HCT116 (cell line): ENCODE results near the gene MYBPC2. TPM values are rescaled to one million over a fixed set of nuclear protein-coding genes. Genes with fewer than 3 reads are reported as not detected.

Experiments used
- ATAC-seq: fragments of 200-7000 bp; cut with Tn5 transposase; 2 replicates; pipeline ENCODE4 v1.9.1; 2020; ENCODE audit warnings: mild to moderate bottlenecking, moderate library complexity
- BruUV-seq: library from RNA; stranded (reverse); fragments of 400-500 nt; replicated peaks from 2 replicates; lab custom pipeline; 2021; lab: Mats Ljungman, UMichigan
- CTCF ChIA-PET: fragments of 300-600 bp; sonication (Branson Sonifier 250); formaldehyde crosslinking; loops from one replicate; lab custom pipeline; 2021; ENCODE audit warnings: antibody characterized with exemption; lab: Charles Lee
- POLR2A ChIA-PET: fragments of 300-600, 350-600 bp; sonication (Branson Sonifier 250); formaldehyde crosslinking; loops from one replicate; lab custom pipeline; 2021; ENCODE audit warnings: antibody characterized with exemption; lab: Charles Lee
- RAD21 ChIA-PET, 2 experiments: fragments of 300-600 bp; sonication (Branson Sonifier 250); formaldehyde crosslinking; loops; one replicate each; lab custom pipeline; 2023; ENCODE audit warnings: low total read pairs in 2 of 2; ENCODE audit not compliant: uncharacterized antibody in 2 of 2, unreplicated experiment in 2 of 2, low non-redundant PET in 1 of 2; lab: Charles Lee
- DNase-seq: peaks from one replicate; pipeline ENCODE4 v3.0.0-alpha.2; 2010; ENCODE audit warnings: low read depth, low spot score
- H2AFZ ChIP-seq: fragments of 200-600 bp; shearing (Covaris generic), sonication (generic); 2 replicates; pipeline ENCODE4 v1.6.1; 2017; ENCODE audit warnings: low read depth, mixed run types, mixed read lengths, antibody characterized with exemption, low read length; ENCODE audit not compliant: poor library complexity, severe bottlenecking
- H3K27ac ChIP-seq: 2 replicates; pipeline ENCODE4 v1.5.1; 2012; ENCODE audit warnings: low read depth, low read length
- H3K27me3 ChIP-seq: fragments of 200-600 bp; sonication (generic); 2 replicates; pipeline ENCODE4 v1.6.1; 2016; ENCODE audit warnings: mixed run types, low read length, mixed read lengths; ENCODE audit not compliant: insufficient read depth
- H3K36me3 ChIP-seq, 2 experiments: fragments of 200-500 bp in 1 of 2; fragments of 200-600 bp in 1 of 2; sonication (Bioruptor generic) in 1 of 2; sonication (generic) in 1 of 2; 2 replicates each; pipeline versions ENCODE4 v1.5.1 to v1.6.1; 2014 to 2016; ENCODE audit warnings: low read length in 2 of 2, inconsistent platforms in 1 of 2, mixed read lengths in 1 of 2, mixed run types in 1 of 2; ENCODE audit not compliant: insufficient read depth in 2 of 2, control insufficient read depth in 1 of 2
- H3K4me1 ChIP-seq, 2 experiments: fragments of 200-600 bp in 1 of 2; sonication (generic) in 1 of 2; 2 replicates each; pipeline versions ENCODE4 v1.5.1 to v1.6.1; 2012 to 2017; ENCODE audit warnings: low read length in 2 of 2, inconsistent platforms in 1 of 2, mild to moderate bottlenecking in 1 of 2, mixed read lengths in 1 of 2, mixed run types in 1 of 2, moderate library complexity in 1 of 2; ENCODE audit not compliant: insufficient read depth in 2 of 2, control insufficient read depth in 1 of 2
- H3K4me2 ChIP-seq: fragments of 200-600 bp; sonication (generic); 2 replicates; pipeline ENCODE4 v1.6.1; 2017; ENCODE audit warnings: mixed run types, low read length, mixed read lengths
- H3K4me3 ChIP-seq, 2 experiments: fragments of 200-600 bp in 1 of 2; sonication (generic) in 1 of 2; replicated peaks in 1 of 2; 2 replicates each; pipeline ENCODE4 v1.5.1; 2011 to 2016; ENCODE audit warnings: low read length in 2 of 2, control low read depth in 1 of 2, low read depth in 1 of 2, mild to moderate bottlenecking in 1 of 2, mixed read lengths in 1 of 2, mixed run types in 1 of 2
- H3K79me2 ChIP-seq: fragments of 200-600 bp; sonication (generic); 2 replicates; pipeline ENCODE4 v1.6.1; 2017; ENCODE audit warnings: mild to moderate bottlenecking, mixed run types, low read length, moderate library complexity, mixed read lengths; ENCODE audit not compliant: insufficient read depth
- H3K9ac ChIP-seq: fragments of 200-600 bp; sonication (generic); 2 replicates; pipeline ENCODE4 v1.6.1; 2016; ENCODE audit warnings: low read length, mixed read lengths
- H3K9me2 ChIP-seq: fragments of 200-600 bp; sonication (generic), shearing (Covaris generic); 2 replicates; pipeline ENCODE4 v1.6.1; 2017; ENCODE audit warnings: mixed run types, mild to moderate bottlenecking, moderate library complexity; ENCODE audit not compliant: insufficient read depth
- H3K9me3 ChIP-seq, 2 experiments: fragments of 200-500 bp in 1 of 2; fragments of 200-600 bp in 1 of 2; sonication (Bioruptor generic) in 1 of 2; sonication (generic) in 1 of 2; 2 replicates each; pipeline ENCODE4 v1.6.1; 2014 to 2017; ENCODE audit warnings: low read length in 2 of 2, mixed read lengths in 2 of 2, inconsistent platforms in 1 of 2, low read depth in 1 of 2, mild to moderate bottlenecking in 1 of 2, mixed run types in 1 of 2, moderate library complexity in 1 of 2; ENCODE audit not compliant: control insufficient read depth in 1 of 2, insufficient read depth in 1 of 2
- H4K20me1 ChIP-seq: fragments of 200-600 bp; sonication (generic), shearing (Covaris generic); 2 replicates; pipeline ENCODE4 v1.6.1; 2017; ENCODE audit warnings: mixed run types, mild to moderate bottlenecking, moderate library complexity; ENCODE audit not compliant: insufficient read depth
- CBX3 ChIP-seq: IDR thresholded peaks from 2 replicates; pipeline ENCODE4 v1.6.1; 2012; ENCODE audit warnings: low read depth
- CEBPB ChIP-seq: IDR thresholded peaks from 2 replicates; pipeline ENCODE4 v1.6.1; 2012; ENCODE audit warnings: low read depth
- EGR1 ChIP-seq: IDR thresholded peaks from 2 replicates; pipeline ENCODE4 v1.6.1; 2012; ENCODE audit warnings: low read depth
- ELF1 ChIP-seq: IDR thresholded peaks from 2 replicates; pipeline ENCODE4 v1.6.1; 2012; ENCODE audit warnings: low read depth, borderline replicate concordance
- FOSL1 ChIP-seq: IDR thresholded peaks from 2 replicates; pipeline ENCODE4 v1.6.1; 2012; ENCODE audit warnings: low read depth
- JUND ChIP-seq: IDR thresholded peaks from 2 replicates; pipeline ENCODE4 v1.6.1; 2012
- POLR2AphosphoS5 ChIP-seq: IDR thresholded peaks from 2 replicates; pipeline ENCODE4 v1.6.1; 2011; ENCODE audit warnings: mild to moderate bottlenecking, low read depth, low read length, moderate library complexity
- SIN3A ChIP-seq: IDR thresholded peaks from 2 replicates; pipeline ENCODE4 v1.6.1; 2012; ENCODE audit warnings: low read depth
- SRF ChIP-seq: IDR thresholded peaks from 2 replicates; pipeline ENCODE4 v1.6.1; 2012; ENCODE audit warnings: low read depth
- YY1 ChIP-seq: IDR thresholded peaks from 2 replicates; pipeline ENCODE4 v1.6.1; 2011; ENCODE audit warnings: low read length, low read depth, moderate library complexity, mild to moderate bottlenecking; ENCODE audit not compliant: insufficient replicate concordance; ENCODE audit errors: extremely low read depth
- ZNF274 ChIP-seq: fragments of 200-500 bp; sonication (Bioruptor generic); IDR thresholded peaks from 2 replicates; pipeline ENCODE4 v1.6.1; 2014; ENCODE audit warnings: mild to moderate bottlenecking, low read depth, low read length, inconsistent platforms
- intact Hi-C: fragments of 100-400 bp; cut with micrococcal nuclease; formaldehyde crosslinking; loops from 2 replicates; pipeline ENCODE4 v1.10.0; 2022
- total RNA-seq: library from RNA; stranded (reverse); gene quantifications from one replicate; pipeline ENCODE4 v1.2.1, GENCODE V29; 2021; ENCODE audit not compliant: unreplicated experiment
- TF ChIP-seq, protein P1 (sequence below): IDR thresholded peaks from 2 replicates; pipeline ENCODE4 v1.6.1; 2012
- TF ChIP-seq, protein P2 (sequence below): IDR thresholded peaks from 2 replicates; pipeline ENCODE4 v1.6.1; 2012; ENCODE audit warnings: low read depth
- TF ChIP-seq, protein P3 (sequence below), 3 experiments: fragments of 200-600 bp in 1 of 3; sonication (generic) in 1 of 3; IDR thresholded peaks in 2 of 3; conservative IDR thresholded peaks in 1 of 3; 2 replicates each; pipeline ENCODE4 v1.5.1; 2012 to 2017; ENCODE audit warnings: low read depth in 2 of 3, low read length in 2 of 3, antibody characterized with exemption in 1 of 3, borderline replicate concordance in 1 of 3, control low read depth in 1 of 3, mild to moderate bottlenecking in 1 of 3, mixed read lengths in 1 of 3, mixed run types in 1 of 3, moderate library complexity in 1 of 3; ENCODE audit not compliant: insufficient read depth in 1 of 3
- TF ChIP-seq, protein P4 (sequence below): IDR thresholded peaks from 2 replicates; pipeline ENCODE4 v1.6.1; 2012

Gene MYBPC2
- total RNA-seq, 1 experiment from 2014 or later, result not detected

DNA sequence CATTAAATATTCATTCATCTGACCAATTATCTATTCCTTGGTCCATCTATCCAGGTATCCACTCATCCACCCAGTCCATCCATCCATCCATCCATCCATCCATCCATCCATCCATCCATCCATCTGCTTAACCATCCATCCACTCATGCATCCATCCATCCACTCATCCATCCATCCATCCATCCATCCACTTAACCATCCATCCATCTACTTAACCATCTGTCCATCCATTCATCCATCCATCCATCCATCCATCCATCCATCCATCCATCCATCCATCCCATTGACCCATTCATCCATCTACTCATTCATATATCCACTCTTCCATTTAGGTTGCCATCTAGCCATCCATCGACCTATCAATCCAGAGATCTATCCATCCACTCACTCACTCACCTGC is 11.4 kb downstream of the MYBPC2 start:
- BruUV-seq, result no TSS peak
- H3K4me3 ChIP-seq, result no peak overlapping the region
- H3K9ac ChIP-seq, result no peak overlapping the region
- H3K4me2 ChIP-seq, result no peak overlapping the region
- no peaks in the 10 kb centered on the region; a peak in 1 of 4 replicates for H3K9me3 ChIP-seq
- H3K4me1 ChIP-seq, result no peaks in the 10 kb centered on the region
- H2AFZ ChIP-seq, result no peak overlapping the region
- no peaks in the 10 kb centered on the region for H3K27me3 ChIP-seq
- ATAC-seq (no peak), DNase-seq (no peak)
- H3K36me3 ChIP-seq, result no peaks in the 10 kb centered on the region
- no peak overlapping the region for H3K27ac ChIP-seq
- no peaks in the 10 kb centered on the region for H3K79me2 ChIP-seq
- POLR2A ChIA-PET, result interaction anchor here (0.7 kb wide), 1 partner anchor 265 kb away, joined by 3 read pairs; no protein-coding TSS in a partner anchor
- CTCF ChIA-PET, result no interaction called here
- intact Hi-C loops, result no loop called here
- no peaks in the 10 kb centered on the region for H3K9me2 ChIP-seq
- RAD21 ChIA-PET, result no interaction called here
- H4K20me1 ChIP-seq, result no peaks in the 10 kb centered on the region
- TF ChIP-seq FOSL1 (no peak), ZNF274 (no peak), SRF (no peak)
- TF ChIP-seq, protein P1, sequence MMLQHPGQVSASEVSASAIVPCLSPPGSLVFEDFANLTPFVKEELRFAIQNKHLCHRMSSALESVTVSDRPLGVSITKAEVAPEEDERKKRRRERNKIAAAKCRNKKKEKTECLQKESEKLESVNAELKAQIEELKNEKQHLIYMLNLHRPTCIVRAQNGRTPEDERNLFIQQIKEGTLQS, result no peak

DNA sequence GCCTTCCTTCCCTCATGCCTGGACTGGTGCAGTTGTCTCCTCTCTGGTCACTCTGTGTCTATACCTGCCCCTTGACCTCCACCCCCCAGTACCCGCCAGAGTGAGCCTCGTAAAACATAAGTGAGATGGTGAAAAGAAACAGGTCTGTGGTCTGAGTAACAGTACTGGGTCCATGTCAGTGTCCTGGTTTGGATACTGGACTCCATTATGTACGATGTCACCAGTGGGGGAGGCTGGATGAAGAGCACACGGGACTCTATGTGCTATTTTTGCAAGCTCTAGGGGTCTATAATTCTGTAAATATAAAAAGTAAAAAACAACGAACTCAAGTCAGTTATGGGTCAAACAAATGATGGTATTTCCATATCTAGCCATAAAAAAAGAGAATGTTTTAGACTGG is 14.4 kb downstream of the MYBPC2 start:
- ChIA-PET POLR2A (no interaction called here), RAD21 (no interaction called here), CTCF (no interaction called here)
- H3K4me2 ChIP-seq, result no peak overlapping the region
- intact Hi-C loops, result no loop called here
- no peak overlapping the region for H3K4me3 ChIP-seq
- H2AFZ ChIP-seq, result no peak overlapping the region
- DNase-seq, result no peak
- no peaks in the 10 kb centered on the region for H3K36me3 ChIP-seq
- no peaks in the 10 kb centered on the region; a peak in 1 of 4 replicates for H3K9me3 ChIP-seq
- BruUV-seq, result no TSS peak
- no peaks in the 10 kb centered on the region for H3K9me2 ChIP-seq
- no peak overlapping the region for H3K9ac ChIP-seq
- no peaks in the 10 kb centered on the region for H3K27me3 ChIP-seq
- H4K20me1 ChIP-seq, result no peaks in the 10 kb centered on the region
- H3K27ac ChIP-seq, result no peak overlapping the region
- H3K79me2 ChIP-seq, result no peaks in the 10 kb centered on the region
- no peak for ATAC-seq
- H3K4me1 ChIP-seq, result no peaks in the 10 kb centered on the region
- TF ChIP-seq, protein P2, sequence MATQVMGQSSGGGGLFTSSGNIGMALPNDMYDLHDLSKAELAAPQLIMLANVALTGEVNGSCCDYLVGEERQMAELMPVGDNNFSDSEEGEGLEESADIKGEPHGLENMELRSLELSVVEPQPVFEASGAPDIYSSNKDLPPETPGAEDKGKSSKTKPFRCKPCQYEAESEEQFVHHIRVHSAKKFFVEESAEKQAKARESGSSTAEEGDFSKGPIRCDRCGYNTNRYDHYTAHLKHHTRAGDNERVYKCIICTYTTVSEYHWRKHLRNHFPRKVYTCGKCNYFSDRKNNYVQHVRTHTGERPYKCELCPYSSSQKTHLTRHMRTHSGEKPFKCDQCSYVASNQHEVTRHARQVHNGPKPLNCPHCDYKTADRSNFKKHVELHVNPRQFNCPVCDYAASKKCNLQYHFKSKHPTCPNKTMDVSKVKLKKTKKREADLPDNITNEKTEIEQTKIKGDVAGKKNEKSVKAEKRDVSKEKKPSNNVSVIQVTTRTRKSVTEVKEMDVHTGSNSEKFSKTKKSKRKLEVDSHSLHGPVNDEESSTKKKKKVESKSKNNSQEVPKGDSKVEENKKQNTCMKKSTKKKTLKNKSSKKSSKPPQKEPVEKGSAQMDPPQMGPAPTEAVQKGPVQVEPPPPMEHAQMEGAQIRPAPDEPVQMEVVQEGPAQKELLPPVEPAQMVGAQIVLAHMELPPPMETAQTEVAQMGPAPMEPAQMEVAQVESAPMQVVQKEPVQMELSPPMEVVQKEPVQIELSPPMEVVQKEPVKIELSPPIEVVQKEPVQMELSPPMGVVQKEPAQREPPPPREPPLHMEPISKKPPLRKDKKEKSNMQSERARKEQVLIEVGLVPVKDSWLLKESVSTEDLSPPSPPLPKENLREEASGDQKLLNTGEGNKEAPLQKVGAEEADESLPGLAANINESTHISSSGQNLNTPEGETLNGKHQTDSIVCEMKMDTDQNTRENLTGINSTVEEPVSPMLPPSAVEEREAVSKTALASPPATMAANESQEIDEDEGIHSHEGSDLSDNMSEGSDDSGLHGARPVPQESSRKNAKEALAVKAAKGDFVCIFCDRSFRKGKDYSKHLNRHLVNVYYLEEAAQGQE, result no peak
- no peak for TF ChIP-seq ELF1
- TF ChIP-seq EGR1, result no peak
- TF ChIP-seq, protein P1, result no peak
- TF ChIP-seq FOSL1, result no peak
- no peak for TF ChIP-seq CEBPB
- TF ChIP-seq YY1, result no peak
- TF ChIP-seq ZNF274, result no peak
- TF ChIP-seq CBX3, result no peak
- TF ChIP-seq SIN3A, result no peak
- no peak for TF ChIP-seq JUND
- TF ChIP-seq, protein P3, sequence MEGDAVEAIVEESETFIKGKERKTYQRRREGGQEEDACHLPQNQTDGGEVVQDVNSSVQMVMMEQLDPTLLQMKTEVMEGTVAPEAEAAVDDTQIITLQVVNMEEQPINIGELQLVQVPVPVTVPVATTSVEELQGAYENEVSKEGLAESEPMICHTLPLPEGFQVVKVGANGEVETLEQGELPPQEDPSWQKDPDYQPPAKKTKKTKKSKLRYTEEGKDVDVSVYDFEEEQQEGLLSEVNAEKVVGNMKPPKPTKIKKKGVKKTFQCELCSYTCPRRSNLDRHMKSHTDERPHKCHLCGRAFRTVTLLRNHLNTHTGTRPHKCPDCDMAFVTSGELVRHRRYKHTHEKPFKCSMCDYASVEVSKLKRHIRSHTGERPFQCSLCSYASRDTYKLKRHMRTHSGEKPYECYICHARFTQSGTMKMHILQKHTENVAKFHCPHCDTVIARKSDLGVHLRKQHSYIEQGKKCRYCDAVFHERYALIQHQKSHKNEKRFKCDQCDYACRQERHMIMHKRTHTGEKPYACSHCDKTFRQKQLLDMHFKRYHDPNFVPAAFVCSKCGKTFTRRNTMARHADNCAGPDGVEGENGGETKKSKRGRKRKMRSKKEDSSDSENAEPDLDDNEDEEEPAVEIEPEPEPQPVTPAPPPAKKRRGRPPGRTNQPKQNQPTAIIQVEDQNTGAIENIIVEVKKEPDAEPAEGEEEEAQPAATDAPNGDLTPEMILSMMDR (IDR thresholded peaks at IDR 0.05 in 2 of 3, conservative IDR thresholded peaks at IDR 0.05 in 1 of 3; ENCODE audit: borderline replicate concordance in 1 of 3, insufficient read depth in 1 of 3, low read depth in 2 of 3, low read length in 2 of 3), result no peak
- no peak for TF ChIP-seq POLR2AphosphoS5
- TF ChIP-seq, protein P4, sequence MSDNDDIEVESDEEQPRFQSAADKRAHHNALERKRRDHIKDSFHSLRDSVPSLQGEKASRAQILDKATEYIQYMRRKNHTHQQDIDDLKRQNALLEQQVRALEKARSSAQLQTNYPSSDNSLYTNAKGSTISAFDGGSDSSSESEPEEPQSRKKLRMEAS, result no peak
